GM12874 (cell line): ENCODE measurements around the gene MAP7D1.

Experiments used
- TF ChIP-seq, protein P1 (sequence below): IDR thresholded peaks from 2 replicates; pipeline ENCODE4 v1.5.1; 2011; ENCODE audit warnings: low read depth, mild to moderate bottlenecking, control low read depth, low read length, moderate library complexity; ENCODE audit not compliant: insufficient read depth

Gene MAP7D1

DNA sequence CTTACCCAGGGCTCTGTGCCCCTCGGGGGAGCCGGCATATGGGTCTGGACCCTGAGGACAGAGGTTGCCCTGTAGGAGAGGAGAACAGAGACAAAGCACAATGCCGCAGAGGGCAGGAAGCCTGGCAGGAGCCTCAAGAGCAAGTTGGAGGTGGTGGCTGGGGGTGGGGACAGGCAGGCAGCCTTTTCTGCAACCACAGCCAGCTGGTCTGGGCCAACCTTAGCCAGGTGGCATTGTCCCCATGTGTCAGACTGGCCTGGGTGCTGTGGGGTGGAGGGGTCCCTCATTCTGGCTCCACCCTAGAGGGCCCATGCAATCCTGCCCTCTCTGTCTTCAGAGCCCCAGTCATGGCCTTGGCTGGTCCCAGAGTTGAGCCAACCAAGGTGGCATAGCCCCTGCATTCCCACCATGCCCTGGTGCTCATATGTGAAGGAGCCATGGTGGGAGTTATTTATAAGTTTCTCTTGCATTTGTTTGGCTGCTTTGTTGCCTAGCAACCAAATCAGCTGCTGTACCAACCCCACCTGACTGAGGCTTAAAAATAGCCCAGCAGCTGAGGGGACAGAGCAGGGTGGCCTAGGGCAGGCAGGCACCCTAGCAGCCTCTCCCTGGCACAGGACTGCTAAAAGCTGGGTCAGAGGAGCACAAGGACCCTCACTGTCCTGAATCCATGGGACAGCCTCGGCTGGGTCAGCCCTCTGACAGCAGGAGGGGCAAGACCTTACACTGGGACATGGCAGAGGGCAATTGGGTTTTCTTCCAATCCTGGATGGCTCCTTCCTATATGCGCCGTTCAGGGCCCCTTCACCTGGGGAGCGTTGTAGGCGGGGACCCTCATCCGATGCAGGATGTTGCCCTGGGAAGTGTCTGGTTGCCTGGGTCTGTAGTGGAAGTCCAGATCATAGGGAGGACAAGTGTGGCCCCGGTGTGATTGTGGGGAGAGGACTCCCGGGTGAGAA lies 19.5 kb downstream of the MAP7D1 start:
- TF ChIP-seq, protein P1, sequence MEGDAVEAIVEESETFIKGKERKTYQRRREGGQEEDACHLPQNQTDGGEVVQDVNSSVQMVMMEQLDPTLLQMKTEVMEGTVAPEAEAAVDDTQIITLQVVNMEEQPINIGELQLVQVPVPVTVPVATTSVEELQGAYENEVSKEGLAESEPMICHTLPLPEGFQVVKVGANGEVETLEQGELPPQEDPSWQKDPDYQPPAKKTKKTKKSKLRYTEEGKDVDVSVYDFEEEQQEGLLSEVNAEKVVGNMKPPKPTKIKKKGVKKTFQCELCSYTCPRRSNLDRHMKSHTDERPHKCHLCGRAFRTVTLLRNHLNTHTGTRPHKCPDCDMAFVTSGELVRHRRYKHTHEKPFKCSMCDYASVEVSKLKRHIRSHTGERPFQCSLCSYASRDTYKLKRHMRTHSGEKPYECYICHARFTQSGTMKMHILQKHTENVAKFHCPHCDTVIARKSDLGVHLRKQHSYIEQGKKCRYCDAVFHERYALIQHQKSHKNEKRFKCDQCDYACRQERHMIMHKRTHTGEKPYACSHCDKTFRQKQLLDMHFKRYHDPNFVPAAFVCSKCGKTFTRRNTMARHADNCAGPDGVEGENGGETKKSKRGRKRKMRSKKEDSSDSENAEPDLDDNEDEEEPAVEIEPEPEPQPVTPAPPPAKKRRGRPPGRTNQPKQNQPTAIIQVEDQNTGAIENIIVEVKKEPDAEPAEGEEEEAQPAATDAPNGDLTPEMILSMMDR: no peak

DNA sequence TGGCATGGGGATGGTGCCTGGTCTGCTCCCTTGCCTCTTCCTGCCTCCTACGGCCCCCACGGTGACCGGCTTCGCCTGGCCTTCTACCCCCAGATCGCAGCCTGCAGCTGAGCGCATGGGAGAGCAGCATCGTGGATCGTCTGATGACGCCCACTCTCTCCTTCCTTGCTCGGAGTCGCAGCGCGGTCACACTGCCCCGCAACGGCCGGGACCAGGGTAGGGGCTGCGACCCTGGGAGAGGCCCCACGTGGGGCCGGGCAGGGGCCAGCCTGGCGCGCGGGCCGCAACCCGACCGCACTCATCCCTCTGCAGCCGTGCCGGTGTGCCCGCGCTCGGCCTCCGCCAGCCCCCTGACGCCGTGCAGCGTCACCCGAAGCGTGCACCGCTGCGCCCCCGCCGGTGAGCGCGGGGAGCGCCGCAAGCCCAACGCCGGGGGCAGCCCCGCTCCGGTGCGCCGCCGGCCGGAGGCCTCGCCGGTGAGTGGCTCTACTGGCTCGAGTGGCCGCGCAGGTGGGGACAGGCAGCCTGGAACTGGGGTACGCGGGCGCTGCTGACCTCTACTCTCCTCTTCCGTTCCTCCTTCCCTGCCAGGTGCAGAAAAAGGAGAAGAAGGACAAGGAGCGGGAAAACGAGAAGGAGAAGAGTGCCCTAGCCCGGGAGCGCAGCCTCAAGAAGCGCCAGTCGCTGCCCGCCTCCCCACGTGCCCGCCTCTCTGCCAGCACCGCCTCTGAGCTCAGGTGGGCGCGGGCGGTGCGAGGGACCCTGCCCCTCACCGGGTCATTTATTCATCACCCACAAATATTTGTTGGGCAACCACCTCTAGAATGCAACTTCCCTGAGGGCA lies 20.4 kb downstream of the MAP7D1 start:
- TF ChIP-seq, protein P1: no peak

DNA sequence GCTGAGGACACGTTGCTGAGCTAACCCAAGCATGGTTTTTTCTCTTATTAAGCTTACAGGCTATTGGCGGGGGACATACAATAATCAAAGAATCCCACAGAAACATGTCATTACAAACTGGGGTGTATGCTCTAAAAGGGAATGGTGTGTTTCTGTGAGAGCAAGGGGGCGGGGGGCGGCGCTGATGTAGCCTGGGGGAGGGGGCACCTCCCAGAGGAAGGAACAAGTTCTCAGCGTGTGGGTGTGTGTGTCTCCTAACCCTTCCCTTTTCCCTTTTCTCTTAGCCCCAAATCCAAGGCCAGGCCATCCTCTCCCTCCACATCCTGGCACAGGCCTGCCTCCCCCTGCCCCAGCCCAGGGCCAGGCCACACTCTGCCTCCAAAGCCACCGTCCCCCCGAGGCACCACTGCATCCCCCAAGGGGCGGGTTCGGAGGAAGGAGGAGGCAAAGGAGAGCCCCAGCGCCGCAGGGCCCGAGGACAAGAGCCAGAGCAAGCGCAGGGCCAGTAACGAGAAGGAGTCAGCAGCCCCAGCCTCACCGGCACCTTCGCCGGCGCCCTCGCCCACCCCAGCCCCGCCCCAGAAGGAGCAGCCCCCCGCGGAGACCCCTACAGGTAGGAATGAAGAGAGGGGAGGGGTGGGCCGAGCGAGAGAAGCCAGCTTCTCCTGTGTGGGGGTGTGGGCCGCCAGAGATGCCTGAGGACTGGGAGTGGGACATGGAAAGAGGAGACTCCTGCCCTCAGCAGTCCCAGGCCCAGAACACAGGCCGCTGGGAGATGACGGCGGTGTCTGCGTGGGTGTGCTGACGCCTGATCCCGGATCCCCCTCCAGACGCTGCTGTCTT lies 21.9 kb downstream of the MAP7D1 start:
- TF ChIP-seq, protein P1: no peak

DNA sequence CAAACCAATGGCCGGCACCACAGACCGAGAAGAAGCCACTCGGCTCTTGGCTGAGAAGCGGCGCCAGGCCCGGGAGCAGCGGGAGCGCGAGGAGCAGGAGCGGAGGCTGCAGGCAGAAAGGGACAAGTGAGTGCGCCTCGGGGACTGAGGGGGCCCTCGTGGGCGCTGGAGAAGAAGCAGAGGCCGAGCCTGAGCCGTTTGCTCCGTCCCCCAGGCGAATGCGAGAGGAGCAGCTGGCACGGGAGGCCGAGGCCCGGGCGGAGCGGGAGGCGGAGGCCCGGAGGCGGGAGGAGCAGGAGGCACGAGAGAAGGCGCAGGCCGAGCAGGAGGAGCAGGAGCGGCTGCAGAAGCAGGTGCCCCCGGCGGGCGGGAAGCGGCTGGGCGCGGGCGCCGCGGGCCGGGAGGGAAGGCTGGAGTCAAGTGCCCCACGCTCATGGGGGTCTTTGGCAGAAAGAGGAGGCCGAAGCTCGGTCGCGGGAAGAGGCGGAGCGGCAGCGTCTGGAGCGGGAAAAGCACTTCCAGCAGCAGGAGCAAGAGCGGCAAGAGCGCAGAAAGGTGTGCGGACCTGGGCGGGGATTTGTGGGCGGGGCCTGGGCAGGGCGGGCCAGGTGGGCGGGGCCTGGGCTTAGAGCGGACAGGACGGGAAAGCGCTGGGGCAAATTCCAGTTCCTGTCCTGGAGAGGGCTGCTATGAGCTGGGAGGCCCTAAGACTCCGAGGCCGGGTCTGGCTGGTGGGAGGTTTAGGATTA lies 22.7 kb downstream of the MAP7D1 start:
- TF ChIP-seq, protein P1: no peak

DNA sequence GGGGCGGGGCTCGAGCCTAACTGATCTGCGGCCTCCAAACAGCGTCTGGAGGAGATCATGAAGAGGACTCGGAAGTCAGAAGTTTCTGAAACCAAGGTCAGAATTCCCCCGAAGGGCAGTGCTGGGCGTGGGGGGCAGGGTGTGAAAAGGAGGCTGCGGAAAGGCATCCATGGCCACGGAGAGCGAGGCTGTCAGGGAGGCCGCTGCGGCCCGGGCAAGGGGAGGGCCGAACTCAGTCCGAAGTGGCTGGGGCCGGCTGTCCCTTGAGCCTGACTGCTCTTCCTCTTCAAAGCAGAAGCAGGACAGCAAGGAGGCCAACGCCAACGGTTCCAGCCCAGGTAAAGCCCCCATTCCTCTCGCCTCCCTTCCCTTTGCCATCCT lies 23.2 kb downstream of the MAP7D1 start:
- TF ChIP-seq, protein P1: no peak

DNA sequence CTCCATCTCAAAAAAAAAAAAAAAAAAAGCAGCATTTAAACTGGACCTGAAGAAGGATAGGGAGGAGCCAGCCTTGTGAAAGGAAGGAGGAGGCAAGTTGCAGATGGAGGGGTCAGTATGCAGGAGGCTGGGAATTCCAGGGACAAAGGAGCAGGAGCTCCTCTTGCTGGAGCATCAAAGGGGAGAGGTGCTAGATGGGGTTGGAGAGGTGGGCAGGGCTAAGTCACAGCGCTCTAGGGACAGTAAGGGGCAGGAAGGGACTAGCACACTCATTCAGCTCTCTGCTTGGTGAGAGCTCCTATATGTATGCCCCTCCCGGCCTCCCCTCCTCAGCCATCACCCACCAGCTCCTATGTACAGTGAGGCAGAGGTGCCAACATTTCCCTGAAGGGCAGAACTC lies 26.8 kb downstream of the MAP7D1 start:
- TF ChIP-seq, protein P1: no peak
